Measurements from ENCODE around the gene GPRIN2.

Gene GPRIN2

GRCh38 chr10:46565591-46566332 lies 9.3 kb upstream of the GPRIN2 start:
- peak in 1 of 2 donors; percentile 57 for DNase-seq

DNA sequence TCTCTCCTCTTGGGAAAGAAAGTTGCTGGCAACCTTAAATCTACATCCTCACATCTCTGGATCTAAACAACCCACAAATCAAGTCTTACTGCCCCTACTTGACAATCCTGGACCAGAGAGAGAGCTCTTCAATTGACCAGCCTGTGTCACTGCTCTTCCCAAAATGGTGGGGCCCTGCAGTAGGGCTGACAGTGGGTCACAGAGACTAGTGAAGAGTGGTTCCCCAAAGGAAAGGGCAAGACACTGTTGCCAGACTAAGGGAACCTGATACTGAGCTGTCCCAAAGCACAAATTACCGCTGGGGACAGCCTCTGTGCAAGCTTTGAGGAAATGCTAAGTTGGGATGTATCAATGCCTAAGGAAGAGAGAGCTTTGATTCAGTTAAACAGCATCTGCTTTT lies 4.5 kb upstream of the GPRIN2 start:
- no peak for DNase-seq

DNA sequence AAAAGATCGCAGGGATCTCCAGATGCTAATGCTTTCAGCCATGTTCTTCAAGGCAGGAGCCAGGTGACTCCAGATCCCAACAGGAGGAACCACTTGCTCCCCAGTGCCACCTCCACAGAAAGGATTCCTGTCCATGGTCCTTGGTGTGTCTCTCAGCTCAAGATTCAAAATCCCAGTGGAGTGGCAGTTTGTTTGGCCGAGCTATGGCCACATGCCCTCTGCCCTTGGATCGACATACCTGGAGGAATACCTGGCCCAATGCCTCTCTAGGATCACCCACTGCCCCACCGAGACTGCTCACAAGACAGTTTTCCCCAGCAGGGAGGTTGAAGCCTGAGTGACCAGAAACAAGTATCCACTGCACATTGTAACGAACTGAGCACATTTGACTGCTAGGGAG lies 3.9 kb upstream of the GPRIN2 start:
- no peak for DNase-seq

DNA sequence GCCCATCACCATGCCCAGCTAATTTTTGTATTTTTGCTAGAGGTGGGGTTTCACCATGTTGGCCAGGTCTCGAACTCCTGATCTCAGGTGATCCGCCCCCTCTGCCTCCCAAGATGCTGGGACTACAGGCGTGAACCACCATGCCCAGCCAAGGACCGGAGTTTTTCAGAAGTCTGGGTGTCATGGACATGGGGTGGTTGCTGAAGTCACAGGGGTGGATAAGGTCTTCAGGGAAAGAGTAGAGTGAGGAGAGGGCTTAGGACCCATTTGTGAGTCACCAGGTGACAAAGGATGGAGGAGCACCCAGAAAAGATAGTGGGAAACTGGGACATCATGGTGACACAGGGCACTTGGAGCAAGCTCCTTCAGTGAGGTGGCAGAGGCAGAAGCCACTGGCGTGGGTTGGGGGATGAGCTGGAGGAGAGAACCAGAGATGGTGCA lies 2.8 kb upstream of the GPRIN2 start:
- DNase-seq = no peak

GRCh38 chr10:46558392-46559185 lies 2.1 kb upstream of the GPRIN2 start:
- no peak for DNase-seq

- DNase-seq = no peak
Observed at GRCh38 chr10:46558122-46558391, 1.6 kb upstream of the GPRIN2 start.

- DNase-seq = no peak
Observed at GRCh38 chr10:46557319-46558121, 1.1 kb upstream of the GPRIN2 start.

- no peak for DNase-seq
Observed at GRCh38 chr10:46555713-46556514, 544 bp downstream of the GPRIN2 start.

GRCh38 chr10:46555366-46555712 lies 1.1 kb downstream of the GPRIN2 start:
- DNase-seq = no peak

DNA sequence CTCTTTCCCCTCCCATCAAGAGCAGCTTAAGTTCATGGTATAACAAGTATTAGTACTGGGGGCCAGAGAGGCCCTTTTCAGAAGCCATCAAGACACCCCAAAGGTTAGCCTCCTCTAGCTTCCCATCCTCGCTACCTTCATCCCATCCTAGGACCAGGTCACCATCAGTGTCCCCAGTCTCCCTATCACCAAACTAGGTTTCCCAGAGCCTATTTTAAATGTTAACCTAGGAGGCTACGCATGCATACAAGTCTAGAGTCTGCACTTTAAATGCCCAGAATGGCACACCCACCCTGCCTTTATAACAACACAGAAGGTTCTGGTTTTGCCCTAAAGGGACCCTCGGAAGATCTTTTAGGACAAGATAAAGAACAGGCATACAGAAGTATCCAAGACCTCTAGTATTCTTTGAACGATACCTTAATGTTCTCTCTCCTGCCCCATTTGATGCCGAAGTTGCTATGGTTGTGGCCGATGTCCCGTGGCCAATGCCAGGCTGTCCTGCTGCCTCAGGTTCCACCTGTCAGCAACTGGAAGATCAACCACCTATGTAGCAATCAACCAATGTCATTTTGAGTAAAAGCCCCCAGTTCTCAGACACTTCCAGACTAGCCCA lies 2.2 kb downstream of the GPRIN2 start:
- DNase-seq = no peak

GRCh38 chr10:46553238-46554049 lies 3.0 kb downstream of the GPRIN2 start:
- no peak for DNase-seq

- DNase-seq = no peak
Observed at GRCh38 chr10:46552526-46553237, 3.8 kb downstream of the GPRIN2 start.

DNA sequence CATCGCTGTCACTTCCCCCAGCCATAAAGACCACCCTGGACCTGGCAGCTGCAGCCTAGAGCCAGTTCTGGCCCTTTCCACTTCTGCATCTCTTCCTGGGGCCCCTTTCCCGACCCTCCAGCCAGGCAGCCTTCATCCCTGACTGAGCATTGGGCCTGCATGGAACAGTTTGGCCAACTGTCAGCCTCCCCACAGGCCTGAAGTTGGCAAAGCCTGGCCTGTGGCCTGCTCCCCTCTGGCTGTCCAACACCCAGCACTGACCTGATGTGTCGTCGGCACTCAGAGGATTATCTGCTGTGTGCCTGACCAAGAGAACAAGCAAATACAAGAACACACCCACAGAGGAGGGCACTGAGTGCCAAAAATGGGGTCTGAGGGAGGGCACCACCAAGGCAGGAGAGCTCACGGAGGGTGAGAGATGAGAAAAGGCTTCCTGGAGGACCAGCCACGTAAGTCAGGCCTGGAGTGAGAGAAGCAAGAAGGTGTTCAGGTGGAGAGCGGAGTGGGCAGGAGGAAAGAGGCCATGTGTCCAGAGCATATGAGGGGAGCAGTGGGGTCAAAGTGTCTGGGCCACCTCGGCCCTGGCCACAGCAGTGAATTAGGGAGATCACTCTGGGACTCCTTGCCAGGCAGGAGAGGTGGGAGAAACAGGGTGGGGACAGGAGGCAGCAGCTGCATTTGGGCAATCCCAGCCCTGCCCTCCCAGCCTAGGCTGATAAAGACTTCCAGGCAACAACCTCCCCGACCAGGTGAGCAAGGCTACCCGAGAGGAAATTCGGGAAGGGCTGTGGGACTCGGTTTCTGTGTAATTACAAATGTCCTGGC lies 4.5 kb downstream of the GPRIN2 start:
- DNase-seq = no peak

DNA sequence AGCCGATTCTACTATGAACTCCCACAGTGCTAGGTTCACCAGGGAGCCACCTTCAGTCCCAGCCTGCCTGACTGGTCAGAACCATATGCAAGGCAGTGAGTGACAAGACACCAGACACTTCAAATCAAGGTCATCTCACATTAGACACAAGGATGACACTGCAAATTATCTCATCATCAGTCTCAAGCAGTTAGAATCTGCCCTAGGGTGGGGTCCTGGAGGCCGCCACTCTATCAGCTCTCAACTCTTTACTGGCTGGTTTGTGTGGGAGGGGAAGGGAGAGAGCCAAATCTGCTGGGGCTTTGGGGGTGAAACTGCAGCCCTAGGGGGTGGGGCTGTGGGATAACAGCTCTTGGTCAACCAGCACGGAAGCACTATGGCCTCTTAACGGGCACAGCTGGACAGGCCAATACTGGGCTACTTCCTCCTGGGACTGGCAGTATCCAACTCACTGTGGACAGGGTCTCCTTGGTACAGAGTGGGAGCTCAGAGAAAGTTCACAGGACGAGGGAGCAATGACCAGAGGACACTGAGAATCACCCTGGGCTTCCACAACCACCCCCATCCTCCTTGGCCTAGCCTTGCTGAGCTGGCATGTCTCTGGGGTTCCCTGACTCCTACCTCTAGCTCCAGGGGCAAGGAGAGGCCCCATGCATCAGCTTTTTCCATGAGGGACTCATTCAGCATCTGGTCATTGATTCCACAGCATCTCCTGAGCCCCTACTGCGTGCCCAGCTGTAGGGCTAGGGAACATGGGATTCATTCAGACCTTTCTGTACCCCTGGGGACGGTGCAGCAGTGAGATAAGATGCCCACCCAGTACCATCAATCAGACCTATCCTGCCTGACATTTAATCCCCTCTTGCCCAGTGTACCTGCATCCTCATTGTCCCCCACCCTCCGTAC lies 5.4 kb downstream of the GPRIN2 start:
- DNase-seq = no peak

- no peak for DNase-seq
Observed at GRCh38 chr10:46550076-46550790, 6.2 kb downstream of the GPRIN2 start.

- DNase-seq = no peak
Observed at GRCh38 chr10:46549171-46550075, 7.0 kb downstream of the GPRIN2 start.

- no peak for DNase-seq
Observed at GRCh38 chr10:46548498-46549090, 7.9 kb downstream of the GPRIN2 start.

Data from bone marrow (tissue), 2 donors.